GM21528 (cell line): ENCODE results near the gene USF3.

Experiments used
- ATAC-seq: cut with Tn5 transposase; IDR thresholded peaks from one replicate; pipeline ENCODE4 v1.9.1; 2021; ENCODE audit warnings: mild to moderate bottlenecking, moderate library complexity; ENCODE audit not compliant: unreplicated experiment, low FRiP score

Gene USF3

GRCh38 chr3:113620091-113620490 lies 76.4 kb downstream of the USF3 start:
- ATAC-seq: no peak

GRCh38 chr3:113617726-113618125 lies 78.7 kb downstream of the USF3 start:
- ATAC-seq: no peak

- ATAC-seq: no peak
These were observed 80.5 kb downstream of the USF3 start for GRCh38 chr3:113615976-113616375.

GRCh38 chr3:113614402-113614801 lies 82.0 kb downstream of the USF3 start:
- ATAC-seq: no peak

GRCh38 chr3:113607219-113607596 lies 89.2 kb downstream of the USF3 start:
- peak; percentile 20 for ATAC-seq

- ATAC-seq: peak; percentile 99
These were observed 89.8 kb downstream of the USF3 start for GRCh38 chr3:113606539-113607218.

GRCh38 chr3:113602836-113603235 lies 93.6 kb downstream of the USF3 start:
- no peak for ATAC-seq

- no peak for ATAC-seq
These were observed 94.2 kb downstream of the USF3 start for GRCh38 chr3:113602256-113602655.

- no peak for ATAC-seq
These were observed 95.2 kb downstream of the USF3 start for GRCh38 chr3:113601240-113601639.

- no peak for ATAC-seq
These were observed 95.8 kb downstream of the USF3 start for GRCh38 chr3:113600418-113601182.
